Gastrocnemius medialis (tissue), 4 donors: ENCODE results near the gene SSNA1. TPM values are rescaled to one million over a fixed set of nuclear protein-coding genes. Genes with fewer than 3 reads are reported as not detected.

Experiments
- ATAC-seq, 2 donors: fragments of 150-250 bp; one replicate each; pipeline ENCODE4 v1.9.1; 2016
- DNase-seq, 2 donors: peaks; one replicate each; pipeline ENCODE4 v3.0.0-alpha.2; 2019
- H3K27ac ChIP-seq, 4 donors: fragments of 200-600 bp; sonication (generic); 1 replicate in 1 of 4; 2 replicates in 3 of 4; pipeline ENCODE4 v1.5.1; 2016 to 2018; ENCODE audit warnings: mild to moderate bottlenecking in 2 of 4, moderate library complexity in 1 of 4
- H3K27me3 ChIP-seq, 3 donors: fragments of 200-600 bp; sonication (generic) in 2 of 3; 1 replicate in 1 of 3; 2 replicates in 2 of 3; pipeline versions ENCODE4 v1.5.1 to v1.6.0; 2016 to 2019; ENCODE audit warnings: mild to moderate bottlenecking in 1 of 3, moderate library complexity in 1 of 3
- H3K36me3 ChIP-seq, 2 donors: fragments of 200-600 bp; sonication (generic) in 1 of 2; one replicate each; pipeline ENCODE4 v1.5.1; 2017 to 2018
- H3K4me1 ChIP-seq, 2 donors: fragments of 200-600 bp; sonication (generic) in 1 of 2; one replicate each; pipeline ENCODE4 v1.5.1; 2016 to 2017; ENCODE audit warnings: mild to moderate bottlenecking in 2 of 2
- H3K4me3 ChIP-seq, 4 donors: fragments of 200-600 bp; sonication (generic) in 3 of 4; 1 replicate in 1 of 4; 2 replicates in 3 of 4; pipeline ENCODE4 v1.5.1; 2016 to 2019; ENCODE audit warnings: mild to moderate bottlenecking in 2 of 4
- H3K9me3 ChIP-seq, 3 donors: fragments of 200-600 bp; sonication (generic) in 2 of 3; 1 replicate in 1 of 3; 2 replicates in 2 of 3; pipeline ENCODE4 v1.5.1; 2016 to 2019
- CTCF ChIP-seq, 5 experiments: fragments of 450-650 bp in 3 of 5; fragments of 200-600 bp in 2 of 5; sonication (generic) in 2 of 5; IDR thresholded peaks in 4 of 5; conservative IDR thresholded peaks in 1 of 5; 1 replicate in 4 of 5; 2 replicates in 1 of 5; pipeline ENCODE4 v1.5.1; 2016 to 2019; ENCODE audit warnings: antibody characterized with exemption in 5 of 5, mild to moderate bottlenecking in 3 of 5, moderate library complexity in 3 of 5
- POLR2A ChIP-seq, 2 donors: fragments of 450-650 bp; IDR thresholded peaks; one replicate each; pipeline ENCODE4 v1.6.1; 2017; ENCODE audit warnings: antibody characterized with exemption in 2 of 2, mild to moderate bottlenecking in 2 of 2, moderate library complexity in 2 of 2
- in situ Hi-C, 4 donors: fragments of 200-750 bp; cut with MboI; loops; one replicate each; pipeline versions ENCODE4 v1.15.0 to v1.8.0; 2017; ENCODE audit warnings: low sequenced_read_pairs in 4 of 4
- intact Hi-C: fragments of 100-400 bp; cut with DNase I; formaldehyde crosslinking; loops from one replicate; pipeline ENCODE4 v1.15.1; 2023; ENCODE audit warnings: low total_unique reads
- total RNA-seq, 4 donors: library from RNA; depleted of rRNA; stranded (reverse); fragments of >200 nt; gene quantifications; one replicate each; pipeline versions ENCODE4 v1.1.0 to v1.2.3, GENCODE V29; 2016

The SSNA1 gene
- total RNA-seq, 4 donors from 2014 or later: 73.3 to 164 (median 94.4) TPM

- no peaks in the 10 kb centered on the region for H3K36me3 ChIP-seq
- H3K27me3 ChIP-seq: no peaks in the 10 kb centered on the region
- intact Hi-C loops (loop anchor here (5.0 kb wide), 1 partner anchor 47 kb away; no protein-coding TSS in a partner anchor), in situ Hi-C loops (loop anchor here in 1 of 4 donors (10.0 kb wide), 1 partner anchor 96 kb away; no protein-coding TSS in a partner anchor)
- TF ChIP-seq CTCF (IDR thresholded peaks at IDR 0.05 in 4 of 5, conservative IDR thresholded peaks at IDR 0.05 in 1 of 5) (no peak), POLR2A (IDR thresholded peaks at IDR 0.05) (no peak)
- no peaks in the 10 kb centered on the region for H3K9me3 ChIP-seq
- ATAC-seq: no peak
- H3K27ac ChIP-seq: no peak overlapping the region
- H3K4me3 ChIP-seq: no peak overlapping the region
- no peak for DNase-seq
- peaks cover 17 to 32% of the 10 kb centered on the region in 2 donors for H3K4me1 ChIP-seq
These were observed 32.0 kb downstream of the SSNA1 start for GRCh38 chr9:137220317-137221094.

DNA sequence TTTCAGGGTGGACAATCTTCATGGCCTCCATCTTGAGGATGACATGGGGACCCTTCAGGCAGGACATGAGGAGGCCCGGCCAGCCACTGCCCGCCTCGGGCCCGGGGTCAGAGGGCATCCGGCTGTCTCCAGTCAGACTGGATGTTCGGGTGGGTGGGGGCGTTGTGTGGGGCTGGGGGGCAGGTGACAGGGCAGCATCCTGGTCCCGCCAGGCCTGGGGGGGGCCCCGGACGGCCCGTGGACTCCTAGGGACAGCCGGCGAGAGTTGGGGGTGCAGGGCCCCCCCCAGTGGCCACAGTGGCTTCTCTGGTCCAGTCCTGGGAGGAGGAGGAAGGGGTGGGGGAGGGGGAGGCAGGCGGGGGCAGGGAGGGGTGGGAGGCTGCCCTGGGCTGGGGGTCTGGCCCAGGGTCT, 32.6 kb downstream of the SSNA1 start:
- no peak overlapping the region for H3K27ac ChIP-seq
- ATAC-seq: no peak
- TF ChIP-seq POLR2A (IDR thresholded peaks at IDR 0.05) (no peak), CTCF (IDR thresholded peaks at IDR 0.05 in 4 of 5, conservative IDR thresholded peaks at IDR 0.05 in 1 of 5) (no peak)

DNA sequence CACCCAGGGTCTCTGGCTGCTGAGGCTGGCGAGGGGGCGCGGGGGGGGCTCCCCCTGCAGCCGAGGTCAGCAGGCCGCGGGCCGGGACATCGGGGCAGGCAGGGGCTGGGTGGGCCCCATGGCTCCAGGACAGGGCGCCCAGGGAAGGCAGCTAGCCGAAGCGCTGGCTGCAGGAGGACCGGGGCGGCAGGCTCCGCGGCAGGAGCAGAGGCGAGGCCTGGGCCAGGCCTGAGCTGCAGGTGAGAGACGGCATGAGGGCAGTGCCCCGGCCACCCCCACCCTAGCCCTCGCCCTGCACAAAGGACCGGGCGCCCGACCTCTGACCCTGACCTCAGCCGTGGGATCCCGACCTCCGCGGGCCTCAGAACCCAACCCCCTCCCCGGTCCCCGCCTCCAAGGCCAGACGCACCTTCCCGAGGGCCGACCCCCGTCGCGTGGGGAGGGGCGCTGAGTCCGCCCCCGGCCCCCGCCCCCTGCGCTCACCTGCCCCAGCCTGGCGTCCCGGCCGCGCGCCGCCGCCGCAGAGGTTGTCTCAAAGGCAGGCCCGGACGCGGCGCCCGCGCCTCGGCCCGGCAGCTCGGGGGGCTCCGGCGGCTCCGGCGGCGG, 33.1 kb downstream of the SSNA1 start:
- intact Hi-C loops: loop anchor here (5.0 kb wide), 1 partner anchor 46 kb away; no protein-coding TSS in a partner anchor
- DNase-seq (no peak), ATAC-seq (no peak)
- H3K4me1 ChIP-seq: peaks cover 17 to 32% of the 10 kb centered on the region in 2 donors
- TF ChIP-seq POLR2A (IDR thresholded peaks at IDR 0.05): no peak
- TF ChIP-seq CTCF (IDR thresholded peaks at IDR 0.05 in 4 of 5, conservative IDR thresholded peaks at IDR 0.05 in 1 of 5): no peak
- no peaks in the 10 kb centered on the region for H3K27me3 ChIP-seq
- peak overlapping the region in 1 of 4 donors; percentile 42 for H3K27ac ChIP-seq
- H3K9me3 ChIP-seq: no peaks in the 10 kb centered on the region
- H3K4me3 ChIP-seq: peak overlapping the region; percentile 34 to 50 (median 48)
- no peaks in the 10 kb centered on the region for H3K36me3 ChIP-seq
- in situ Hi-C loops: loop anchor here in 1 of 4 donors (10.0 kb wide), 1 partner anchor 97 kb away; no protein-coding TSS in a partner anchor

More for the DNA sequence above, 32.6 kb downstream of the SSNA1 start:
- intact Hi-C loops: loop anchor here (5.0 kb wide), 1 partner anchor 46 kb away; no protein-coding TSS in a partner anchor
- in situ Hi-C loops: loop anchor here in 1 of 4 donors (10.0 kb wide), 1 partner anchor 96 kb away; no protein-coding TSS in a partner anchor
- Histone ChIP-seq H3K4me3 (peak overlapping the region in 2 of 4 donors; percentile 49 to 50), H3K36me3 (no peaks in the 10 kb centered on the region), H3K9me3 (no peaks in the 10 kb centered on the region), H3K27me3 (no peaks in the 10 kb centered on the region), H3K4me1 (peaks cover 17 to 32% of the 10 kb centered on the region in 2 donors)
- no peak for DNase-seq

DNA sequence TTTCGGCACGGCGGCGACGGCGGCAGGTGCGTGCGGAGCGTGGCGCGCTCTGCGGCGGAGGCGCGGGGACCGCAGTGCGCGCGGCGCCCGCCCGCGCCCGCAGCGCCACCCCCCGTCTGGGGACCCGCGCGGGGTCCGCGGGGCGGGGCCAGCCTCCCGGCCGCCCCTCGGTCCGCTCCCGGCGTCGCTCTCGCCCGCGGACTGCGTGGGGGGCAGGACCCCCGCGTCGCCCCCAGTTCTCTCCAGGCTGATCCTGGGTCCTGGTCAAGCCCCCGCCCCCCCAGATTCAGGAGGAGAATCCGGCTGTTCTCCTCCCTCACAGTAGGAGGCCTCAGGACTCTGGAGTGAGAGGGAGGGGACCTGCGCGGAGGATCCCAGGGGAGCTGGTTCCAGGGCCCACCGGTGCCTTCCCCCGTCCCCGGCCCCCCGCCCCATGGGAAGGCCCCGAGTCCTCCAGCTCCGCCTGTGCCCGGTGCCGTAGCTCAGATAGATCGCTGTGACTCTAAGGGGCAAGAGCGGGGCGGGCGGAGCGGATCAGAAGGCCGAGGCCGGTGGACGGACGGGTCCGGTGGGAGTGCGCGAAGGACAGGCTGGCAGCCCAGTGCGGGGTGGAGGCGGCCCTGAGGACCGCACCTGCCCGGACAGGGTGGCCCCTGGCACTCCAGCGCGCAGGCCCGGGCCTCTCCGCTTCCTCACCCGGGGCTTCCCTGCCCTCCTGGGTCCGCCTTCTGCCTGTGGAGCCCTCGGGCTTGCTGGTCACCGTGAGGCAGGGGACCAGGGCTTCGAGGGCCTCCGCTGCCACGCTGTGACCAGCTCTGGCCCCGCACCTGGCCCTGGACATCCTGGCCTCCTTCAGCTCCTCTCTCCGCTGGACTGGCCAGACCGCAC, 34.0 kb downstream of the SSNA1 start, which contains the start of gene RNF208:
Gene RNF208, minus strand, starts transcription at position 51 of the 888 bp plus-strand sequence. CDS start 1,028 bp downstream, outside the sequence.
- intact Hi-C loops (loop anchor here (1.0 to 5.0 kb wide), 4 partner anchors 22 to 45 kb away; partner anchors contain the start of genes ANAPC2, NELFB, SSNA1 and TPRN), in situ Hi-C loops (loop anchor here in 1 of 4 donors (10.0 kb wide), 1 partner anchor 98 kb away; no protein-coding TSS in a partner anchor)
- TF ChIP-seq POLR2A (IDR thresholded peaks at IDR 0.05) (peak in 1 of 2 donors; percentile 7), CTCF (IDR thresholded peaks at IDR 0.05 in 4 of 5, conservative IDR thresholded peaks at IDR 0.05 in 1 of 5) (no peak)
- ATAC-seq: peak; percentile 14 to 31
- Histone ChIP-seq H3K27ac (peak within 1 kb of the TSS; percentile 87 to 93 (median 90)), H3K36me3 (no peaks in the 10 kb centered on the region), H3K27me3 (peaks cover 0 to 4% (median 2%) of the 10 kb centered on the region in 3 donors), H3K4me1 (peaks cover 11 to 26% of the 10 kb centered on the region in 2 donors), H3K4me3 (peak within 1 kb of the TSS; percentile 63 to 94 (median 82)), H3K9me3 (no peaks in the 10 kb centered on the region)
- no peak for DNase-seq
